Measurements from ENCODE around the gene CBX6.

The CBX6 gene

GRCh38 chr22:38843201-38843656, 28.8 kb downstream of the CBX6 start (continued):
- TF ChIP-seq ZNF148 (tag by site-specific recombination; IDR thresholded peaks at IDR 0.05; ENCODE audit: borderline replicate concordance) (no peak), ZBTB10 (tag by site-specific recombination; IDR thresholded peaks at IDR 0.05) (no peak), ZNF398 (tag by site-specific recombination; IDR thresholded peaks at IDR 0.05) (peak; percentile 42; the same call in 1 of the 2 replicates), CTCF (tag by site-specific recombination; IDR thresholded peaks at IDR 0.05) (peak; percentile 40; the same call in 1 of the 2 replicates), ZNF416 (tag by site-specific recombination; IDR thresholded peaks at IDR 0.05) (no peak), ZBTB8A (tag by site-specific recombination; IDR thresholded peaks at IDR 0.05) (peak; percentile 67; the same call in 1 of the 2 replicates), ZBTB20 (tag by site-specific recombination; IDR thresholded peaks at IDR 0.05) (peak; percentile 56), ZBTB26 (tag by site-specific recombination; optimal IDR thresholded peaks at IDR 0.05) (peak; percentile 52), ZBTB6 (tag by site-specific recombination; IDR thresholded peaks at IDR 0.05) (peak; percentile 51; the same call in 1 of the 2 replicates), ZIC2 (tag by site-specific recombination; IDR thresholded peaks at IDR 0.05) (peak; percentile 67), ZNF596 (tag by site-specific recombination; IDR thresholded peaks at IDR 0.05) (0 out of 2 replicates have a peak, but pooled peaks have one; percentile 25)

GRCh38 chr22:38842512-38843200, 29.4 kb downstream of the CBX6 start:
- peak overlapping the region; percentile 42 for H3K4me3 ChIP-seq (ENCODE audit: low read depth, low read length)
- H3K9me3 ChIP-seq (ENCODE audit: control insufficient read depth, insufficient read depth, low read depth, low read length), result no peaks in the 10 kb centered on the region
- CTCF ChIA-PET, result interaction anchor here (0.6 to 4.5 kb wide), 9 partner anchors 9 to 977 kb away, joined by 3 to 38 read pairs (median 4); no protein-coding TSS in a partner anchor
- peak overlapping the region; percentile 63; the same call in 1 of the 2 replicates for H3K27ac ChIP-seq (ENCODE audit: extremely low read depth, low read depth, low read length)
- TF ChIP-seq ZNF747 (tag by site-specific recombination; IDR thresholded peaks at IDR 0.05), result no peak
- TF ChIP-seq ZNF664 (tag by site-specific recombination; IDR thresholded peaks at IDR 0.05), result peak; percentile 68; the same call in 1 of the 2 replicates
- H3K36me3 ChIP-seq (ENCODE audit: control insufficient read depth in 2 of 2, insufficient read depth in 1 of 2, low read length in 2 of 2), result no peaks in the 10 kb centered on the region
- POLR2A ChIA-PET, result interaction anchor here (0.6 to 2.7 kb wide), 7 partner anchors 11 to 477 kb away, joined by 3 to 19 read pairs (median 3); partner anchors contain the start of gene RPL3
- H3K4me1 ChIP-seq (ENCODE audit: control insufficient read depth, insufficient read depth, low read length), result 0 out of 2 replicates have a peak, but pooled peaks cover 2% of the 10 kb centered on the region

Measured in HEK293 (cell line).